ENCODE results near the gene NFIX.
A peak's percentile ranks its signal among the peaks of the same experiment; 100 is the strongest.

Gene NFIX

DNA sequence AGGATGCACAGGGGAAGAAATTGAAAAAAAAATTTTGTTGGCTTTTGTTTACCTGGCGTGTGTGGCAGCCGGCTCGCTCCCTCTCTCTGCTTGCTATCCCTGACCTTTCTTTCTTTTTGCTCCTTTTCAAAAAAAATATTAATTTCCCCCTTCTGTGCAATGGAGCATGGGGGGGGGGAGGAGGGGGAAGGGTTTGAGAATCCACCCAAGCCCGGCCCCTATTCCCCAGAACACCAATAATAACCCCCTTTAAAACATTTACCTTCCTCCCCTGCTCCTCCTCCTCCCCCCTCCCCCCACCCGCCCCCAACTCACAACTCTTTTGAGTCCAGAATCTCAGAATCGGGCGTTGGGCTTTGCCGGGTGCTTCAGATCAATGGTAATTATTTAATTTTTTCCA is 28.4 kb downstream of the NFIX start:
- no peak for DNase-seq

GRCh38 chr19:13024126-13024950 is 29.1 kb downstream of the NFIX start:
- DNase-seq, result peak in 1 of 2 experiments; percentile 43

DNA sequence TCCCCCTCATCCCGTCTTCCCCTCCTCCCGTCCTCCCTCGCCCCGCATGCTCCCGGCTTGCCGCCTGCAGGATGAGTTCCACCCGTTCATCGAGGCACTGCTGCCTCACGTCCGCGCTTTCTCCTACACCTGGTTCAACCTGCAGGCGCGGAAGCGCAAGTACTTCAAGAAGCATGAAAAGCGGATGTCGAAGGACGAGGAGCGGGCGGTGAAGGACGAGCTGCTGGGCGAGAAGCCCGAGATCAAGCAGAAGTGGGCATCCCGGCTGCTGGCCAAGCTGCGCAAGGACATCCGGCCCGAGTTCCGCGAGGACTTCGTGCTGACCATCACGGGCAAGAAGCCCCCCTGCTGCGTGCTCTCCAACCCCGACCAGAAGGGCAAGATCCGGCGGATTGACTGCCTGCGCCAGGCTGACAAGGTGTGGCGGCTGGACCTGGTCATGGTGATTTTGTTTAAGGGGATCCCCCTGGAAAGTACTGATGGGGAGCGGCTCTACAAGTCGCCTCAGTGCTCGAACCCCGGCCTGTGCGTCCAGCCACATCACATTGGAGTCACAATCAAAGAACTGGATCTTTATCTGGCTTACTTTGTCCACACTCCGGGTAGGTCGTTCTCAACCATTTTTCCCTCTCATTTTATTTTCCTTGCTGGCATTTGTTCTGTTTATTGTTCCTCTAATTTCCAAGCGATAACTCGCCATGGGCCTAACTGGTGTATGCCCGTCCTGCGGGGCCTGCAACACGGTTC is 29.8 kb downstream of the NFIX start:
- peak in 1 of 2 experiments; percentile 46 for DNase-seq

- DNase-seq, result no peak
Measured at GRCh38 chr19:13025819-13026456, 30.7 kb downstream of the NFIX start.

GRCh38 chr19:13026462-13027370 is 31.4 kb downstream of the NFIX start:
- peak in 1 of 2 experiments; percentile 64 for DNase-seq

DNA sequence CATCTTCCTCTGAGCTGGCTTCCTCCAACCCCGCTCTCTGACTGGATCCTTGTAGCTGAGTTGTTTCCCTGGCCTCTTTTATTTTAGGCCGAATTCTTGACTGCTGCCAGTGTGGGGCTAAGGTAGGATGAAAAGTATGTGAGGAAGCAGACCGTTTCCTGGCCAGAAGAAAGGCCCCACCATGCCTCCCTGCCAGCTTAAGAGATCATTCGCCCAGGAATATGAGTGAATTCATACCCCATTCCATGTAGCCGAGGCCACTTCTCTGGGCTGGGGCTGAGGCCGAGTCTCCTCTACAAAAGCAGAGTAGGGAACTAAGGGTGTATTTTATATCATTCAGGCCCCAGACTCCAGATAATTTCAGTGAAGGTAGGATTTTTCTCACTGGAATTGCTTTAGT is 32.3 kb downstream of the NFIX start:
- no peak for DNase-seq

DNA sequence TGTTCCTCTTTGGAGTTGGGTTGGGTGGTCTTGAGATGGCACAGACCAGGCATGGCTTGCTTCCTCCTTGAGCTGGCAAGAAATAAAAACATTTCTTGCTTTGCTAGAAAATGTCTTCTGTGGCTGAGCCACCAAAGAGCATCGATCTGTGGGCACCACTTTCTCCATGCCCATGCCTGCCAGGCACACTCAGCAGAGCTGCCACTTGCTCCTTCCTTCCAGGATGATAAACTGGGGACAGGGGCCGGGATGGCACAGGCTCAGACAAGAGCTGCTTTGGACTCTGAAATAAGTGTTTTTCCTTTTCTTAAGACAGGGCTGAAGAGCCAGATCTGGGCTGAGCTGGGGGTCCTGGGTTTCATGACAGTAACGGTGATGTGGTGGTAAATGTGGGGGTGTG is 32.8 kb downstream of the NFIX start:
- no peak for DNase-seq

GRCh38 chr19:13029301-13029880 is 34.1 kb downstream of the NFIX start:
- DNase-seq, result no peak

- no peak for DNase-seq
Measured at GRCh38 chr19:13029893-13030292, 34.6 kb downstream of the NFIX start.

GRCh38 chr19:13031917-13032623 is 36.8 kb downstream of the NFIX start:
- DNase-seq, result peak in 1 of 2 experiments; percentile 5

DNA sequence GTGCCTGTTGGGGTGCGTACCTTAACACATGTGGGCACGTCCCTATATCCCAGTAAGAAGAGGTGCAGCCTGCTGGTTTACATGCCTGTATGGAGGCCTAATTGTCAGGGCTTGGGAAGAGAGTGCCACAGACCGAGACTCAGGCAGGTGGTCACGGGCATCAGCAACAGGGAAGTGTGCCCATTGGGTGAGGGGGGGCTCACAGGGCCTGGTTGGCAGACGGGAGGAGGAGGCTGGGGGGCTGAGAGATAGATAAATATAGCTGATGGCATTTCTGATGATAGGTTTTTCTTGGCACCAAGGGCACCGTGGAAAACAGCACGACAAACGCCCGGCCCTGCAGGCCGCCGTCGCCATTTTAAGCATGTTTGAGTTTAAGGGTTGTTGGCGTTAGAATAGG is 37.6 kb downstream of the NFIX start:
- no peak for DNase-seq

GRCh38 chr19:13033244-13033643 is 38.0 kb downstream of the NFIX start:
- DNase-seq, result no peak

GRCh38 chr19:13033819-13034611 is 38.7 kb downstream of the NFIX start:
- DNase-seq, result peak in 1 of 2 experiments; percentile 23

DNA sequence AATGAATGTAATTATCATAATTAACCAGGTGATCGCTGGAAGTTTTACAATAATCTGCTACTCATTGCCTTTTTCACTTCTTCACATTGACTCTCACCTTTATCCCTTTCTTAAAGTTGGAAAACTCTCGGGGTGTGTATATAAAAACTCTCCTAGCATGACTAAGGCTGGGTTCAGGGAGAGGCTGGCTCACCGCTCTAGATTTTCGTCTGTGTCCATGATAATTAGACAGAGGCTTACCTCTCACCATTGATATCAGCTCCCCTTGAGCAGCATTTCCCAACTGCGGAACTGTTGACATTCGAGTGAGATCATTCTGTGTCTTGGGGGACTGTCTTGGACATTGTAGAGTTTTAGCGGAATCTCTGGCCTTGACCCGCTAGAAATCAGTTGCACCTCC is 39.4 kb downstream of the NFIX start:
- DNase-seq, result no peak

GRCh38 chr19:13035820-13036365 is 40.6 kb downstream of the NFIX start:
- peak in 1 of 2 experiments; percentile 5 for DNase-seq

DNA sequence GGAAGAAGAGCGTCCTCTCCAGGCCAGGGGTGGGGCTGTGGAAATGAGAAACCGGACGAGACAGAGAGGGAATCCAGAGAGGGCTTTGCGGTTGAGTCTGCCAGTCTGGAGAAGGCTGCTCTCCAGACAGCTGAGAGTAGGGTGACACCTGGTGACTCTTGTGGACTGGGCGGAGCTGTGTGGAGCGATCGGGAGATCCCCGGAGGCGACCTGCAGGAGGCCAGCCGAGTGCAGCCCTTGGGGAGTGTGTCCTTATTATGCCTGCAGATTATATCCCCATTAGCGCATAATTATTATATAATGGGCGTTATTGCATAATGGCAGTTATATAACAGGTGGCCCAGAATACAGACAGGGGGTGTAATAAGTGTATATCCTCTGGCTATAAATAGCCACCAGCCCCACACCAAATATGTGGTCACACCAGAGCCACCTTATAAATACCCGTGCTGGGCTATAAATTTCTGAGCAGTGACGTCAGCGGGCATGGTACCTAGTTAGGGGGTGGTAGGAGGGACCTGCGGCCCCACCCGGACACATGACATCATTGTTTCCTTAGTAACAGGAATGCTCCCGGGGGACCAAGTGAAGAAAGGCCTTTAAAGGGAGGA is 41.2 kb downstream of the NFIX start:
- peak; percentile 78 to 86 for DNase-seq

GRCh38 chr19:13037161-13037560 is 41.9 kb downstream of the NFIX start:
- no peak for DNase-seq

DNA sequence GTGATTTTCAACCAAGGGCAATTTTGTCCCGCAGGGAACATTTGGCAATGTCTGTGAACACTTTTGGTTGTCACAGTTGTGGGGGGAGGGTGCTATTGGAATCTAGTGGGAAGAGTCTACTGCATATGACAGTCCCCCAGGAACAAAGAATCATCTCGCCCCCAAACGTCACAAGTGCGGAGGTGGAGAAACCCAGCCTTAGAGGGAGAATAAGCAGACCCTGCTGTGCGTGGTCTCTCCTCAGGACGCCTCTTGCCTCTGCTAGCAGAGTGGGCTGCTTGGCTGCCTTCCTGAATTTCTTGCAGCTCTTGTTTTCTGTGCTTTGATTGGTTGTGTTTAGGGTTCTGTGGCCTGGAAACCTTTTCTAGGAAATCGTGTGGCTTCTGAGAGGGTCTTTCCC is 42.5 kb downstream of the NFIX start:
- DNase-seq, result no peak

DNA sequence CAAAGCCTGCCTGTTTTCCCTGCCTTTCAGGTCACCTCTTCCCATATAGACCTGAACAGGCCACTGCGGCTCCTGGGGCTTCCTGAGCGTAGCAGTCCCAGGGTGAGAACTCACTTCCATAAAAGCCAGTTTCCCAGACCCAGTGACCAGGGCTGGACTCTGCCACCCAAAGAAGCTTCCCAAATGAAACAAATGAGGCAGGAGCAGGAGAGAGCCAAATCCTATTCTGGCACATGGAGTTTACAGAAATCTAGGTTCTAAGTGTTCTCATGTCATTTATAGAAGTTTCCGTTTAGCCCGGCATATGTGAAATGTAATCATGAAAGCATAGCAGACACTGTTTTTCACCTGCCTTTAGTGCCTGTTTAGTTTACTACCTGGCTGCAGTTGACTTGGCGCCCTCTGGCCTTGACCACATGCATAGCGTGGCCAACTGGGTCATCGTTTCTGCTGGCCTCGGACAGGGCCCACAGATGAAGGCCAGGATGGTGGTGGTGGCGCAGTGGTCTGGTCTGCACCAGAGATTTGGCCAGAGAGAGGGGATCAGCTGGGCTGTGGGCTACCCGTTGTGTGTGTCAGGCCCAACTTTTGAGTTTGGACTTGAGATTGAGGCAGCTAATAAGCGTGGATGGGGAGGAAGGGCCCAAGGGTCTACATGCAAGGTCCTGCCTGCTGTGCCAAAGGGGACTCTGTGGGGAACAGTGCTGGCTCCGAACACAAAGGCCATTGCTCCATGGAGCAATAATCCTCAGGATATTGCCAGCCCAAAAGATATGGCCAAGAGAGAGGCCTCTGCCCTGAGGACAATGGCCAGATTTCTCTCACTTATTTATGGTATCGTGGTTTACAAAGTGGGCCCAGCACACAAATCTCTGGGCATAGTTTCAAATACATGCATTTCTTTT is 43.3 kb downstream of the NFIX start:
- DNase-seq, result no peak
